ENCODE measurements around the gene TRRAP.

TRRAP gene

DNA sequence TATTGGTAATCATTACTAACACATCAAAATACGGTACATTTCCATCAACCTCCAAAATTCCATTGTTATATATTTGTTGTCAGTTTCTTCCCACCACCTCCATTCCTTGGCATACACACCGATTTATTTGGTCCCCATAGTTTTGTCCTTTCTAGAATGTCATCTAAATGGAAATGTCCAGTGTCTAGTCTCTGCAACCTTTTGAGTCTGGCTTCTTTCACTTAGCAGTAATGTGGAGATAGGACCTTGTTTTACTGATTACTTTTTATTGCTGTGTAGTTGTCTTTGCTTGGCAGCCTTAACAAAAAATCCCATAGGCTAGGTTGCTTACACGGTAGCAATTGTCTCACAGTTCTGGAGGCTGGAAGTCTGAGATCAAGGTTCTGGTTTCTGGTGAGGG lies 22.5 kb downstream of the TRRAP start:
- Histone ChIP-seq H2AK5ac (ENCODE audit: low read length, severe bottlenecking) (no peak overlapping the region), H3K18ac (ENCODE audit: low read depth in 1 of 2, low read length in 2 of 2) (no peak overlapping the region), H3K27me3 (ENCODE audit: control insufficient read depth in 1 of 2, insufficient read depth in 1 of 2, low read length in 2 of 2) (no peaks in the 10 kb centered on the region), H2AFZ (ENCODE audit: low read depth, low read length) (no peak overlapping the region), H3K9ac (ENCODE audit: low read length) (no peak overlapping the region), H3K9me3 (ENCODE audit: control insufficient read depth, low read length) (no peaks in the 10 kb centered on the region), H3K4ac (ENCODE audit: low read depth in 1 of 2, low read length in 2 of 2) (no peak overlapping the region), H3K79me1 (replicated peaks; ENCODE audit: low read length, poor library complexity, severe bottlenecking) (peaks cover 25% of the 10 kb centered on the region), H3K4me1 (ENCODE audit: control insufficient read depth, insufficient read depth, low read depth, low read length) (no peaks in the 10 kb centered on the region), H2BK15ac (ENCODE audit: low read depth, poor library complexity, severe bottlenecking) (no peak overlapping the region), H3K14ac (ENCODE audit: low read length in 2 of 2) (no peak overlapping the region), H2BK12ac (ENCODE audit: low read length in 2 of 2) (no peak overlapping the region), H3K4me3 (ENCODE audit: insufficient read depth in 1 of 2, low read depth in 1 of 2, low read length in 2 of 2) (no peak overlapping the region), H2BK5ac (ENCODE audit: low read depth, low read length, poor library complexity, severe bottlenecking) (no peak overlapping the region), H4K8ac (ENCODE audit: low read length) (no peak overlapping the region), H3K23ac (ENCODE audit: low read length in 2 of 2) (no peak overlapping the region), H2BK120ac (ENCODE audit: low read depth, low read length) (no peak overlapping the region), H4K91ac (ENCODE audit: low read length) (no peak overlapping the region), H3K27ac (ENCODE audit: low read length, poor library complexity, severe bottlenecking) (no peak overlapping the region), H3K36me3 (ENCODE audit: control insufficient read depth in 1 of 2, insufficient read depth in 2 of 2, low read depth in 1 of 2, low read length in 2 of 2) (peaks cover 60 to 96% of the 10 kb centered on the region in 2 experiments), H3K4me2 (ENCODE audit: low read length, poor library complexity, severe bottlenecking) (no peak overlapping the region)
- 94% methylated on average over 3 of the region's 3 CpGs for WGBS
- no peak for DNase-seq

DNA sequence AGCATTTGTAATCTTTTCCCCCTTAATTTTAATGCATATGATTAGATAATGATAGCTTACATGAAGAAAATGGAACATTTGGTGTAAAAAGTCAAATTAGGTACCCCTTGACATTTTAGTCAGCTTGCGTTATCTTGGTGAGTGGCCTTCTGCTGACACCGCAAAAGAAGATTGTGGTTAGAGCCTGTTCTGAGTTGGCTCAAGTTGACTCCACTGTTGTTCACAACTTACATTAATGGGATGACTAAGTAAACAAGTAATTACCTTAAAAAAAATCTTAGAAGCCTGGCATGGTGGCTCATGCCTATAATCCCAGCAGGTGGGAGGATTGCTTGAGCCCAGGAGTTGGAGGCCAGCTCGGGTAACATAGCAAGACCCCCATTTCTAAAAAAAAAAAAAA lies 24.2 kb downstream of the TRRAP start:
- no peak overlapping the region for H3K4me3 ChIP-seq (ENCODE audit: insufficient read depth in 1 of 2, low read depth in 1 of 2, low read length in 2 of 2)
- no peak overlapping the region for H2AFZ ChIP-seq (ENCODE audit: low read depth, low read length)
- no peak overlapping the region for H3K18ac ChIP-seq (ENCODE audit: low read depth in 1 of 2, low read length in 2 of 2)
- no peak overlapping the region for H3K4me2 ChIP-seq (ENCODE audit: low read length, poor library complexity, severe bottlenecking)
- no peak overlapping the region for H2BK12ac ChIP-seq (ENCODE audit: low read length in 2 of 2)
- 89% methylated on average over 1 of the region's 3 CpGs for WGBS
- H3K9ac ChIP-seq (ENCODE audit: low read length) = no peak overlapping the region
- H4K8ac ChIP-seq (ENCODE audit: low read length) = no peak overlapping the region
- peaks cover 24% of the 10 kb centered on the region for H3K79me1 ChIP-seq (replicated peaks; ENCODE audit: low read length, poor library complexity, severe bottlenecking)
- no peaks in the 10 kb centered on the region for H3K9me3 ChIP-seq (ENCODE audit: control insufficient read depth, low read length)
- no peak overlapping the region for H3K4ac ChIP-seq (ENCODE audit: low read depth in 1 of 2, low read length in 2 of 2)
- no peak overlapping the region for H2BK15ac ChIP-seq (ENCODE audit: low read depth, poor library complexity, severe bottlenecking)
- H3K4me1 ChIP-seq (ENCODE audit: control insufficient read depth, insufficient read depth, low read depth, low read length) = no peaks in the 10 kb centered on the region
- no peak overlapping the region for H3K14ac ChIP-seq (ENCODE audit: low read length in 2 of 2)
- H3K23ac ChIP-seq (ENCODE audit: low read length in 2 of 2) = no peak overlapping the region
- H2BK5ac ChIP-seq (ENCODE audit: low read depth, low read length, poor library complexity, severe bottlenecking) = no peak overlapping the region
- DNase-seq = no peak
- H3K36me3 ChIP-seq (ENCODE audit: control insufficient read depth in 1 of 2, insufficient read depth in 2 of 2, low read depth in 1 of 2, low read length in 2 of 2) = peaks cover 56 to 95% of the 10 kb centered on the region in 2 experiments
- H4K91ac ChIP-seq (ENCODE audit: low read length) = no peak overlapping the region
- no peak overlapping the region for H2AK5ac ChIP-seq (ENCODE audit: low read length, severe bottlenecking)
- no peak overlapping the region for H3K27ac ChIP-seq (ENCODE audit: low read length, poor library complexity, severe bottlenecking)
- H3K27me3 ChIP-seq (ENCODE audit: control insufficient read depth in 1 of 2, insufficient read depth in 1 of 2, low read length in 2 of 2) = no peaks in the 10 kb centered on the region
- no peak overlapping the region for H2BK120ac ChIP-seq (ENCODE audit: low read depth, low read length)

DNA sequence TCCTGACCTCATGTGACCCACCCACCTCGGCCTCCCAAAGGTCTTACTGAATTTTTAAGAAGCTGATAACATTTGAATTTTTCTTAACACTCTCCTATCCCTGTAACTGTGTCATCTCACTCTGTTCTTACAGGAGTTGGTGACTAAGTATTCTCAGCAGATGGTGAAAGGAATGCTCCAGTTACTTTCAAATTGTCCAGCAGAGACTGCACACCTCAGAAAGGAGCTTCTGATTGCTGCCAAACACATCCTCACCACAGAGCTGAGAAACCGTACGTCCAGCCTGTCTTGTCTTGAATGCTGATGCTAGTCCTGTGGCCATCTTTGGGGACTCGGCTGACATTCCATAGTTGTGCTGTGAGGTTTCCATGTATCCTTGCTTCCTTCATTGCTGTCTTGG lies 24.9 kb downstream of the TRRAP start:
- DNase-seq = no peak

DNA sequence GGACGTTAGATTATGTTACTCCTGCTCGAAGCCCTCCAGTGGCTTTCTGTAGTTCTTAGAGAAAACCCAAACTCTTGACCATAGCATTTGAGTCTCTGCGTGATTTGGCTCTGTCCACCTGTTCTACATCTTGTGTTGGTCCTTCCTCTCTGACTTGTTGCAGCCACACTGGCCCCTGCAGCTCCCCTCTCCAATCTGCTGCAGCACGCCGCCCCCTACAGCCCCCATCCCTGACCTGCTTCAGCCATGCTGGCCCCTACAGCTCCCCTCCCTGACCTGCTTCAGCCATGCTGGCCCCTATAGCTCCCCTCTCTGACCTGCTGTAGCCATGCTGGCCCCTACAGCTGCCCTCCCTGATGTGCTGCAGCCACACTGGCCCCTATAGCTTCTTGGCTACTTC lies 29.2 kb downstream of the TRRAP start:
- Histone ChIP-seq H3K4me1 (ENCODE audit: control insufficient read depth, insufficient read depth, low read depth, low read length) (no peaks in the 10 kb centered on the region), H3K9ac (ENCODE audit: low read length) (no peak overlapping the region), H2BK15ac (ENCODE audit: low read depth, poor library complexity, severe bottlenecking) (no peak overlapping the region), H3K27ac (ENCODE audit: low read length, poor library complexity, severe bottlenecking) (no peak overlapping the region), H3K14ac (ENCODE audit: low read length in 2 of 2) (no peak overlapping the region), H3K4ac (ENCODE audit: low read depth in 1 of 2, low read length in 2 of 2) (no peak overlapping the region), H3K36me3 (ENCODE audit: control insufficient read depth in 1 of 2, insufficient read depth in 2 of 2, low read depth in 1 of 2, low read length in 2 of 2) (peaks cover 60 to 94% of the 10 kb centered on the region in 2 experiments), H2AK5ac (ENCODE audit: low read length, severe bottlenecking) (no peak overlapping the region), H3K9me3 (ENCODE audit: control insufficient read depth, low read length) (no peaks in the 10 kb centered on the region), H3K4me2 (ENCODE audit: low read length, poor library complexity, severe bottlenecking) (no peak overlapping the region), H2BK120ac (ENCODE audit: low read depth, low read length) (no peak overlapping the region), H4K8ac (ENCODE audit: low read length) (no peak overlapping the region), H3K79me1 (replicated peaks; ENCODE audit: low read length, poor library complexity, severe bottlenecking) (peaks cover 30% of the 10 kb centered on the region), H3K23ac (ENCODE audit: low read length in 2 of 2) (no peak overlapping the region), H3K27me3 (ENCODE audit: control insufficient read depth in 1 of 2, insufficient read depth in 1 of 2, low read length in 2 of 2) (no peaks in the 10 kb centered on the region), H3K18ac (ENCODE audit: low read depth in 1 of 2, low read length in 2 of 2) (no peak overlapping the region), H2BK12ac (ENCODE audit: low read length in 2 of 2) (no peak overlapping the region), H2AFZ (ENCODE audit: low read depth, low read length) (no peak overlapping the region), H2BK5ac (ENCODE audit: low read depth, low read length, poor library complexity, severe bottlenecking) (no peak overlapping the region), H3K4me3 (ENCODE audit: insufficient read depth in 1 of 2, low read depth in 1 of 2, low read length in 2 of 2) (no peak overlapping the region), H4K91ac (ENCODE audit: low read length) (no peak overlapping the region)
- WGBS = 96% methylated on average over 5 of the region's 5 CpGs
- DNase-seq = no peak

More for the DNA sequence above, 24.9 kb downstream of the TRRAP start:
- 100% methylated on average over 4 of the region's 4 CpGs for WGBS
- no peak overlapping the region for H2BK5ac ChIP-seq (ENCODE audit: low read depth, low read length, poor library complexity, severe bottlenecking)
- no peaks in the 10 kb centered on the region for H3K9me3 ChIP-seq (ENCODE audit: control insufficient read depth, low read length)
- no peak overlapping the region for H4K8ac ChIP-seq (ENCODE audit: low read length)
- H3K23ac ChIP-seq (ENCODE audit: low read length in 2 of 2) = no peak overlapping the region
- no peak overlapping the region for H3K4ac ChIP-seq (ENCODE audit: low read depth in 1 of 2, low read length in 2 of 2)
- H2AK5ac ChIP-seq (ENCODE audit: low read length, severe bottlenecking) = no peak overlapping the region
- H2BK12ac ChIP-seq (ENCODE audit: low read length in 2 of 2) = no peak overlapping the region
- H3K4me2 ChIP-seq (ENCODE audit: low read length, poor library complexity, severe bottlenecking) = no peak overlapping the region
- H3K79me1 ChIP-seq (replicated peaks; ENCODE audit: low read length, poor library complexity, severe bottlenecking) = peaks cover 25% of the 10 kb centered on the region
- H3K27me3 ChIP-seq (ENCODE audit: control insufficient read depth in 1 of 2, insufficient read depth in 1 of 2, low read length in 2 of 2) = no peaks in the 10 kb centered on the region
- H3K4me1 ChIP-seq (ENCODE audit: control insufficient read depth, insufficient read depth, low read depth, low read length) = no peaks in the 10 kb centered on the region
- peaks cover 55 to 95% of the 10 kb centered on the region in 2 experiments for H3K36me3 ChIP-seq (ENCODE audit: control insufficient read depth in 1 of 2, insufficient read depth in 2 of 2, low read depth in 1 of 2, low read length in 2 of 2)
- no peak overlapping the region for H3K14ac ChIP-seq (ENCODE audit: low read length in 2 of 2)
- H2BK120ac ChIP-seq (ENCODE audit: low read depth, low read length) = no peak overlapping the region
- H3K4me3 ChIP-seq (ENCODE audit: insufficient read depth in 1 of 2, low read depth in 1 of 2, low read length in 2 of 2) = no peak overlapping the region
- no peak overlapping the region for H3K18ac ChIP-seq (ENCODE audit: low read depth in 1 of 2, low read length in 2 of 2)
- no peak overlapping the region for H3K9ac ChIP-seq (ENCODE audit: low read length)
- no peak overlapping the region for H2AFZ ChIP-seq (ENCODE audit: low read depth, low read length)
- no peak overlapping the region for H3K27ac ChIP-seq (ENCODE audit: low read length, poor library complexity, severe bottlenecking)
- no peak overlapping the region for H2BK15ac ChIP-seq (ENCODE audit: low read depth, poor library complexity, severe bottlenecking)
- H4K91ac ChIP-seq (ENCODE audit: low read length) = no peak overlapping the region
